ENCODE results near the gene AKT1S1.

AKT1S1 gene

GRCh38 chr19:49889038-49889686, 12.0 kb upstream of the AKT1S1 start:
- H3K36me3 ChIP-seq (ENCODE audit: control insufficient read depth, insufficient read depth, low read length): peaks cover 31% of the 10 kb centered on the region
- H3K4me1 ChIP-seq (ENCODE audit: control insufficient read depth, insufficient read depth, low read length, poor library complexity, severe bottlenecking): peaks cover 2% of the 10 kb centered on the region
- no peak overlapping the region for H3K27ac ChIP-seq (ENCODE audit: low read depth, low read length, severe bottlenecking)
- no peaks in the 10 kb centered on the region for H3K9me3 ChIP-seq (ENCODE audit: control insufficient read depth, low read length)
- no peak overlapping the region for H3K4me3 ChIP-seq (ENCODE audit: extremely low read depth, insufficient read depth, low read length, poor library complexity, severe bottlenecking)
- WGBS, 2 experiments (ENCODE audit: insufficient coverage in 2 of 2): 93 to 97% methylated on average over 18 to 21 of the region's 23 CpGs

GRCh38 chr19:49888510-49888824, 11.3 kb upstream of the AKT1S1 start:
- WGBS, 2 experiments (ENCODE audit: insufficient coverage in 2 of 2): 98 to 99% methylated on average over 6 to 12 of the region's 18 CpGs
- H3K36me3 ChIP-seq (ENCODE audit: control insufficient read depth, insufficient read depth, low read length): peaks cover 38% of the 10 kb centered on the region
- no peak overlapping the region for H3K27ac ChIP-seq (ENCODE audit: low read depth, low read length, severe bottlenecking)
- H3K9me3 ChIP-seq (ENCODE audit: control insufficient read depth, low read length): no peaks in the 10 kb centered on the region
- no peak overlapping the region for H3K4me3 ChIP-seq (ENCODE audit: extremely low read depth, insufficient read depth, low read length, poor library complexity, severe bottlenecking)
- peaks cover 2% of the 10 kb centered on the region for H3K4me1 ChIP-seq (ENCODE audit: control insufficient read depth, insufficient read depth, low read length, poor library complexity, severe bottlenecking)

- Histone ChIP-seq H3K4me1 (ENCODE audit: control insufficient read depth, insufficient read depth, low read length, poor library complexity, severe bottlenecking) (peaks cover 2% of the 10 kb centered on the region), H3K27ac (ENCODE audit: low read depth, low read length, severe bottlenecking) (no peak overlapping the region), H3K36me3 (ENCODE audit: control insufficient read depth, insufficient read depth, low read length) (peaks cover 44% of the 10 kb centered on the region), H3K4me3 (ENCODE audit: extremely low read depth, insufficient read depth, low read length, poor library complexity, severe bottlenecking) (no peak overlapping the region), H3K9me3 (ENCODE audit: control insufficient read depth, low read length) (peaks cover 4% of the 10 kb centered on the region)
- WGBS, 2 experiments (ENCODE audit: insufficient coverage in 2 of 2): 90 to 97% methylated on average over 32 to 41 of the region's 54 CpGs
Observed at GRCh38 chr19:49887665-49888509, 10.7 kb upstream of the AKT1S1 start.

GRCh38 chr19:49887037-49887664, 10.0 kb upstream of the AKT1S1 start:
- Histone ChIP-seq H3K36me3 (ENCODE audit: control insufficient read depth, insufficient read depth, low read length) (peaks cover 52% of the 10 kb centered on the region), H3K9me3 (ENCODE audit: control insufficient read depth, low read length) (peaks cover 6% of the 10 kb centered on the region), H3K27ac (ENCODE audit: low read depth, low read length, severe bottlenecking) (no peak overlapping the region), H3K4me1 (ENCODE audit: control insufficient read depth, insufficient read depth, low read length, poor library complexity, severe bottlenecking) (peaks cover 2% of the 10 kb centered on the region), H3K4me3 (ENCODE audit: extremely low read depth, insufficient read depth, low read length, poor library complexity, severe bottlenecking) (no peak overlapping the region)
- WGBS, 2 experiments (ENCODE audit: insufficient coverage in 2 of 2): 93 to 97% methylated on average over 19 to 22 of the region's 23 CpGs

- WGBS, 2 experiments (ENCODE audit: insufficient coverage in 2 of 2): 91 to 92% methylated on average over 2 of the region's 3 CpGs
- Histone ChIP-seq H3K36me3 (ENCODE audit: control insufficient read depth, insufficient read depth, low read length) (peaks cover 75% of the 10 kb centered on the region), H3K27ac (ENCODE audit: low read depth, low read length, severe bottlenecking) (no peak overlapping the region), H3K9me3 (ENCODE audit: control insufficient read depth, low read length) (peaks cover 6% of the 10 kb centered on the region), H3K4me3 (ENCODE audit: extremely low read depth, insufficient read depth, low read length, poor library complexity, severe bottlenecking) (no peak overlapping the region), H3K4me1 (ENCODE audit: control insufficient read depth, insufficient read depth, low read length, poor library complexity, severe bottlenecking) (no peaks in the 10 kb centered on the region)
Observed at GRCh38 chr19:49884760-49885159, 7.6 kb upstream of the AKT1S1 start.

GRCh38 chr19:49884109-49884508, 7.0 kb upstream of the AKT1S1 start:
- no peak overlapping the region for H3K27ac ChIP-seq (ENCODE audit: low read depth, low read length, severe bottlenecking)
- 94% methylated on average over 12 to 18 of the region's 18 CpGs for WGBS, 2 experiments (ENCODE audit: insufficient coverage in 2 of 2)
- peaks cover 82% of the 10 kb centered on the region for H3K36me3 ChIP-seq (ENCODE audit: control insufficient read depth, insufficient read depth, low read length)
- H3K9me3 ChIP-seq (ENCODE audit: control insufficient read depth, low read length): peaks cover 6% of the 10 kb centered on the region
- no peak overlapping the region for H3K4me3 ChIP-seq (ENCODE audit: extremely low read depth, insufficient read depth, low read length, poor library complexity, severe bottlenecking)
- H3K4me1 ChIP-seq (ENCODE audit: control insufficient read depth, insufficient read depth, low read length, poor library complexity, severe bottlenecking): peaks cover 1% of the 10 kb centered on the region

- H3K4me3 ChIP-seq (ENCODE audit: extremely low read depth, insufficient read depth, low read length, poor library complexity, severe bottlenecking): no peak overlapping the region
- peaks cover 6% of the 10 kb centered on the region for H3K9me3 ChIP-seq (ENCODE audit: control insufficient read depth, low read length)
- peaks cover 8% of the 10 kb centered on the region for H3K4me1 ChIP-seq (ENCODE audit: control insufficient read depth, insufficient read depth, low read length, poor library complexity, severe bottlenecking)
- no peak overlapping the region for H3K27ac ChIP-seq (ENCODE audit: low read depth, low read length, severe bottlenecking)
- 93 to 97% methylated on average over 3 to 5 of the region's 5 CpGs for WGBS, 2 experiments (ENCODE audit: insufficient coverage in 2 of 2)
- H3K36me3 ChIP-seq (ENCODE audit: control insufficient read depth, insufficient read depth, low read length): peaks cover 80% of the 10 kb centered on the region
Observed at GRCh38 chr19:49883094-49883493, 5.9 kb upstream of the AKT1S1 start.

- no peak overlapping the region for H3K27ac ChIP-seq (ENCODE audit: low read depth, low read length, severe bottlenecking)
- WGBS, 2 experiments (ENCODE audit: insufficient coverage in 2 of 2): 97 to 98% methylated on average over 13 to 14 of the region's 14 CpGs
- no peak overlapping the region for H3K4me3 ChIP-seq (ENCODE audit: extremely low read depth, insufficient read depth, low read length, poor library complexity, severe bottlenecking)
- H3K4me1 ChIP-seq (ENCODE audit: control insufficient read depth, insufficient read depth, low read length, poor library complexity, severe bottlenecking): peaks cover 8% of the 10 kb centered on the region
- peaks cover 6% of the 10 kb centered on the region for H3K9me3 ChIP-seq (ENCODE audit: control insufficient read depth, low read length)
- H3K36me3 ChIP-seq (ENCODE audit: control insufficient read depth, insufficient read depth, low read length): peaks cover 78% of the 10 kb centered on the region
Observed at GRCh38 chr19:49882643-49883042, 5.5 kb upstream of the AKT1S1 start.

- H3K4me3 ChIP-seq (ENCODE audit: extremely low read depth, insufficient read depth, low read length, poor library complexity, severe bottlenecking): no peak overlapping the region
- 96 to 97% methylated on average over 21 to 31 of the region's 31 CpGs for WGBS, 2 experiments (ENCODE audit: insufficient coverage in 2 of 2)
- H3K27ac ChIP-seq (ENCODE audit: low read depth, low read length, severe bottlenecking): no peak overlapping the region
- peaks cover 70% of the 10 kb centered on the region for H3K36me3 ChIP-seq (ENCODE audit: control insufficient read depth, insufficient read depth, low read length)
- peaks cover 8% of the 10 kb centered on the region for H3K4me1 ChIP-seq (ENCODE audit: control insufficient read depth, insufficient read depth, low read length, poor library complexity, severe bottlenecking)
- H3K9me3 ChIP-seq (ENCODE audit: control insufficient read depth, low read length): peaks cover 6% of the 10 kb centered on the region
Observed at GRCh38 chr19:49881672-49882394, 4.7 kb upstream of the AKT1S1 start.

- peaks cover 8% of the 10 kb centered on the region for H3K4me1 ChIP-seq (ENCODE audit: control insufficient read depth, insufficient read depth, low read length, poor library complexity, severe bottlenecking)
- no peak overlapping the region for H3K27ac ChIP-seq (ENCODE audit: low read depth, low read length, severe bottlenecking)
- H3K36me3 ChIP-seq (ENCODE audit: control insufficient read depth, insufficient read depth, low read length): peaks cover 70% of the 10 kb centered on the region
- 97 to 99% methylated on average over 14 to 17 of the region's 17 CpGs for WGBS, 2 experiments (ENCODE audit: insufficient coverage in 2 of 2)
- H3K4me3 ChIP-seq (ENCODE audit: extremely low read depth, insufficient read depth, low read length, poor library complexity, severe bottlenecking): no peak overlapping the region
- H3K9me3 ChIP-seq (ENCODE audit: control insufficient read depth, low read length): peaks cover 6% of the 10 kb centered on the region
Observed at GRCh38 chr19:49881186-49881585, 4.0 kb upstream of the AKT1S1 start.

Data from mesodermal cell (in vitro differentiated cells).